HL-60 (cell line): ENCODE results near the gene ATG4B.

Experiments
- DNase-seq, 2 experiments: peaks; one replicate each; pipeline ENCODE4 v3.0.0-alpha.2; 2010 to 2020; ENCODE audit warnings: low read depth in 1 of 2, low spot score in 1 of 2
- H3K27ac ChIP-seq: fragments of 250-450 bp; sonication (Bioruptor Pico); replicated peaks from 2 replicates; pipeline ENCODE4 v1.5.1; 2020; ENCODE audit warnings: mild to moderate bottlenecking, moderate library complexity
- H3K27me3 ChIP-seq: fragments of 250-450 bp; sonication (Bioruptor Pico); 2 replicates; pipeline ENCODE4 v1.5.1; 2021; ENCODE audit warnings: mild to moderate bottlenecking, moderate library complexity; ENCODE audit not compliant: insufficient read depth, poor library complexity, severe bottlenecking
- H3K4me3 ChIP-seq: replicated peaks from 2 replicates; pipeline ENCODE4 v1.5.1; 2011; ENCODE audit warnings: mild to moderate bottlenecking, control low read depth, low read length; ENCODE audit not compliant: insufficient read depth
- GABPA ChIP-seq: IDR thresholded peaks from 2 replicates; pipeline ENCODE4 v1.6.1; 2012; ENCODE audit warnings: low read depth
- POLR2AphosphoS5 ChIP-seq: IDR thresholded peaks from 2 replicates; pipeline ENCODE4 v1.6.1; 2012; ENCODE audit warnings: low read depth
- SPI1 ChIP-seq: IDR thresholded peaks from 2 replicates; pipeline ENCODE4 v1.6.1; 2012; ENCODE audit warnings: low read depth, mild to moderate bottlenecking, borderline replicate concordance
- TF ChIP-seq, protein P1 (sequence below): IDR thresholded peaks from 2 replicates; pipeline ENCODE4 v1.6.1; 2012; ENCODE audit warnings: low read depth; ENCODE audit not compliant: insufficient replicate concordance
- TF ChIP-seq, protein P2 (sequence below): IDR thresholded peaks from one replicate; pipeline ENCODE4 v1.5.1; 2011; ENCODE audit warnings: low read length, control low read depth, inconsistent platforms; ENCODE audit not compliant: insufficient read depth

Gene ATG4B

DNA sequence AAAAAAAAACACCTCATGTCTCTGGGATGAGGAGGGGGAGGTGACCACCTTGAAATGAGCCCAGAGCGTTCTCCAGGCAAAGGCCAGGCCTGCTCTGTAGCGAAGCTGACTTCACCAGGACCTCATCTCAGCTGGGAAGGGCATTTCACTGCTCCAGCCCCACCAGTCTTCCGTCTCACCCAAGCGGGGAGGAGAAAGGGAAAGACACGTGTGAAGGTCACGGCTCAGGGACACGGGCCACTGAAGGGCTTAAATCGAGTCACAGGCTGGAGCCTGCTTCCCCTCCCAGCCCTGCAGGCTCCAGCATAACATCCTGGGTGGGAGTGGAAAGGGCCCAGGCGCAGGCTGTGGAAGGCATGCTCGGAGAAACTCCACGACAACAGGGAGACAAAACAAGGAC is 18.7 kb upstream of the ATG4B start:
- TF ChIP-seq GABPA (no peak), POLR2AphosphoS5 (no peak)
- TF ChIP-seq, protein P1, sequence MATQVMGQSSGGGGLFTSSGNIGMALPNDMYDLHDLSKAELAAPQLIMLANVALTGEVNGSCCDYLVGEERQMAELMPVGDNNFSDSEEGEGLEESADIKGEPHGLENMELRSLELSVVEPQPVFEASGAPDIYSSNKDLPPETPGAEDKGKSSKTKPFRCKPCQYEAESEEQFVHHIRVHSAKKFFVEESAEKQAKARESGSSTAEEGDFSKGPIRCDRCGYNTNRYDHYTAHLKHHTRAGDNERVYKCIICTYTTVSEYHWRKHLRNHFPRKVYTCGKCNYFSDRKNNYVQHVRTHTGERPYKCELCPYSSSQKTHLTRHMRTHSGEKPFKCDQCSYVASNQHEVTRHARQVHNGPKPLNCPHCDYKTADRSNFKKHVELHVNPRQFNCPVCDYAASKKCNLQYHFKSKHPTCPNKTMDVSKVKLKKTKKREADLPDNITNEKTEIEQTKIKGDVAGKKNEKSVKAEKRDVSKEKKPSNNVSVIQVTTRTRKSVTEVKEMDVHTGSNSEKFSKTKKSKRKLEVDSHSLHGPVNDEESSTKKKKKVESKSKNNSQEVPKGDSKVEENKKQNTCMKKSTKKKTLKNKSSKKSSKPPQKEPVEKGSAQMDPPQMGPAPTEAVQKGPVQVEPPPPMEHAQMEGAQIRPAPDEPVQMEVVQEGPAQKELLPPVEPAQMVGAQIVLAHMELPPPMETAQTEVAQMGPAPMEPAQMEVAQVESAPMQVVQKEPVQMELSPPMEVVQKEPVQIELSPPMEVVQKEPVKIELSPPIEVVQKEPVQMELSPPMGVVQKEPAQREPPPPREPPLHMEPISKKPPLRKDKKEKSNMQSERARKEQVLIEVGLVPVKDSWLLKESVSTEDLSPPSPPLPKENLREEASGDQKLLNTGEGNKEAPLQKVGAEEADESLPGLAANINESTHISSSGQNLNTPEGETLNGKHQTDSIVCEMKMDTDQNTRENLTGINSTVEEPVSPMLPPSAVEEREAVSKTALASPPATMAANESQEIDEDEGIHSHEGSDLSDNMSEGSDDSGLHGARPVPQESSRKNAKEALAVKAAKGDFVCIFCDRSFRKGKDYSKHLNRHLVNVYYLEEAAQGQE: no peak
- DNase-seq: no peak
- H3K27ac ChIP-seq: no peak overlapping the region
- no peaks in the 10 kb centered on the region for H3K27me3 ChIP-seq
- no peak overlapping the region for H3K4me3 ChIP-seq

DNA sequence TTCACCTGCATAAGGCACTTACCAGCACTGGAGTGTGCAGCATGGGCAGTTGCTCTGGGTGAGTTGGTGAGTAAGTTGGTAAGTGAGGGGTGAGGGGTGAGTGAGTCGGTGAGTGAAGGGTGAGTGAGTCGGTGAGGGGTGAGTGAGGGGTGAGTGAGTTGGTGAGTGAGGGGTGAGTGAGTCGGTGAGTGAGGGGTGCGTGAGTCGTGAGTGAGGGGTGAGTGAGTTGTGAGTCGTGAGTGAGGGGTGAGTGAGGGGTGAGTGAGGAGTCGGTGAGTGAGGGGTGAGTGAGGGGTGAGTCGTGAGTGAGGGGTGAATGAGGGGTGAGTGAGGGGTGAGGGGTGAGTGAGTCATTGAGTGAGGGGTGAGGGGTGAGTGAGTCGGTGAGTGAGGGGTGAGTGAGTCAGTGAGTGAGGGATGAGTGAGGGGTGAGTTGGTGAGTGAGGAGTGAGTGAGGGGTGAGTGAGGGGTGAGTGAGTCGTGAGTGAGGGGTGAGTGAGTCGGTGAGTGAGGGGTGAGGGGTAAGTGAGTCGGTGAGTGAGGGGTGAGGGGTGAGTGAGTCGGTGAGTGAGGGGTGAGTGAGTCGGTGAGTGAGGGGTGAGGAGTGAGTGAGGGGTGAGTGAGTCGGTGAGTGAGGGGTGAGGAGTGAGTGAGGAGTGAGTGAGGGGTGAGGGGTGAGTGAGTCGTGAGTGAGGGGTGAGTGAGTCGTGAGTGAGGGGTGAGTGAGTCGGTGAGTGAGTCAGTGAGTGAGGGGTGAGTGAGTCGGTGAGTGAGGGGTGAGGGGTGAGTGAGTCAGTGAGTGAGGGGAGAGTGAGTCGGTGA is 17.7 kb upstream of the ATG4B start:
- Histone ChIP-seq H3K4me3 (no peak overlapping the region), H3K27ac (no peak overlapping the region), H3K27me3 (no peaks in the 10 kb centered on the region)
- no peak for DNase-seq
- TF ChIP-seq SPI1 (no peak), POLR2AphosphoS5 (no peak), GABPA (no peak)
- TF ChIP-seq, protein P1: no peak
- TF ChIP-seq, protein P2, sequence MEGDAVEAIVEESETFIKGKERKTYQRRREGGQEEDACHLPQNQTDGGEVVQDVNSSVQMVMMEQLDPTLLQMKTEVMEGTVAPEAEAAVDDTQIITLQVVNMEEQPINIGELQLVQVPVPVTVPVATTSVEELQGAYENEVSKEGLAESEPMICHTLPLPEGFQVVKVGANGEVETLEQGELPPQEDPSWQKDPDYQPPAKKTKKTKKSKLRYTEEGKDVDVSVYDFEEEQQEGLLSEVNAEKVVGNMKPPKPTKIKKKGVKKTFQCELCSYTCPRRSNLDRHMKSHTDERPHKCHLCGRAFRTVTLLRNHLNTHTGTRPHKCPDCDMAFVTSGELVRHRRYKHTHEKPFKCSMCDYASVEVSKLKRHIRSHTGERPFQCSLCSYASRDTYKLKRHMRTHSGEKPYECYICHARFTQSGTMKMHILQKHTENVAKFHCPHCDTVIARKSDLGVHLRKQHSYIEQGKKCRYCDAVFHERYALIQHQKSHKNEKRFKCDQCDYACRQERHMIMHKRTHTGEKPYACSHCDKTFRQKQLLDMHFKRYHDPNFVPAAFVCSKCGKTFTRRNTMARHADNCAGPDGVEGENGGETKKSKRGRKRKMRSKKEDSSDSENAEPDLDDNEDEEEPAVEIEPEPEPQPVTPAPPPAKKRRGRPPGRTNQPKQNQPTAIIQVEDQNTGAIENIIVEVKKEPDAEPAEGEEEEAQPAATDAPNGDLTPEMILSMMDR: no peak

DNA sequence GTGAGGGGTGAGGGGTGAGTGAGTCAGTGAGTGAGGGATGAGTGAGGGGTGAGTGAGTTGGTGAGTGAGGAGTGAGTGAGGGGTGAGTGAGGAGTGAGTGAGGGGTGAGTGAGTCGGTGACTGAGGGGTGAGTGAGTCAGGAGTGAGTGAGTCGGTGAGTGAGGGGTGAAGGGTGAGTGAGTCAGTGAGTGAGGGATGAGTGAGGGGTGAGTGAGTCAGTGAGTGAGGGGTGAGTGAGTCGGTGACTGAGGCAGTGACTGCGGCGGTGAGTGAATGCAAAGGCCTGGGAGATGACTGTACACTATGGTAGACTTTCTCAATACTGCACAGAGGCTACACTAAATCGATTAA is 17.1 kb upstream of the ATG4B start:
- Histone ChIP-seq H3K27me3 (no peaks in the 10 kb centered on the region), H3K4me3 (no peak overlapping the region), H3K27ac (no peak overlapping the region)
- TF ChIP-seq POLR2AphosphoS5 (no peak), SPI1 (no peak), GABPA (no peak)
- TF ChIP-seq, protein P2: no peak
- TF ChIP-seq, protein P1: no peak
- DNase-seq: no peak
